Measurements from ENCODE around the gene ZW10.
"Not testable (repeated sequence)": the region's sequence is repeated elsewhere in the genome, so short reads cannot be mapped to it uniquely, and the experiment has no call there.

Gene ZW10

DNA sequence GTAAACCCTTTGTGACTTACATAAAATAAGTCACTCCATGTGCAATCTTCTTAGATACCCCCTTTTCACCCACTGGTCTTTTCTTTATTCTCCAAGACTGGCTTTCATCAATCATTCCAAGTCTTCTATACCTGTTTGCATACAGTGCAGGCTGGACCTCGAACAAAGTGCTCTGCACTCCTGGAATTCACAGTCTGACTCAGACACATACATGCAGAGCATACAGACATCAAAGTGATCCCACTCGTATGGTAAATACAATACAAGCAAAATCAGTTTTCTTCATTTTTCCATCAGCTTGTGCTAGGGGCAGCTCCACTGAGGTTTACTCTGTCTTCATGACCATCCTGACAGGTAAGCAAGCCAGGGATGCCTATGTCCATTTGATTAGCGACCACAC lies 50.6 kb downstream of the ZW10 start:
- Histone ChIP-seq H3K4me2 (ENCODE audit: low read length) (no peak overlapping the region), H3K9me3 (ENCODE audit: insufficient read depth, low read length) (no peaks in the 10 kb centered on the region), H3K27me3 (ENCODE audit: low read depth, low read length) (no peaks in the 10 kb centered on the region), H3K79me2 (ENCODE audit: low read length) (no peaks in the 10 kb centered on the region), H3K4me3 (ENCODE audit: low read length) (no peak overlapping the region), H4K20me1 (ENCODE audit: insufficient read depth, low read length) (no peaks in the 10 kb centered on the region), H3K9ac (ENCODE audit: low read length) (no peak overlapping the region), H3K27ac (ENCODE audit: low read length) (no peak overlapping the region), H3K4me1 (ENCODE audit: low read length) (no peaks in the 10 kb centered on the region), H3K36me3 (replicated peaks; ENCODE audit: low read depth, low read length) (no peaks in the 10 kb centered on the region), H2AFZ (ENCODE audit: low read depth, low read length) (no peak overlapping the region)
- TF ChIP-seq, protein P1, sequence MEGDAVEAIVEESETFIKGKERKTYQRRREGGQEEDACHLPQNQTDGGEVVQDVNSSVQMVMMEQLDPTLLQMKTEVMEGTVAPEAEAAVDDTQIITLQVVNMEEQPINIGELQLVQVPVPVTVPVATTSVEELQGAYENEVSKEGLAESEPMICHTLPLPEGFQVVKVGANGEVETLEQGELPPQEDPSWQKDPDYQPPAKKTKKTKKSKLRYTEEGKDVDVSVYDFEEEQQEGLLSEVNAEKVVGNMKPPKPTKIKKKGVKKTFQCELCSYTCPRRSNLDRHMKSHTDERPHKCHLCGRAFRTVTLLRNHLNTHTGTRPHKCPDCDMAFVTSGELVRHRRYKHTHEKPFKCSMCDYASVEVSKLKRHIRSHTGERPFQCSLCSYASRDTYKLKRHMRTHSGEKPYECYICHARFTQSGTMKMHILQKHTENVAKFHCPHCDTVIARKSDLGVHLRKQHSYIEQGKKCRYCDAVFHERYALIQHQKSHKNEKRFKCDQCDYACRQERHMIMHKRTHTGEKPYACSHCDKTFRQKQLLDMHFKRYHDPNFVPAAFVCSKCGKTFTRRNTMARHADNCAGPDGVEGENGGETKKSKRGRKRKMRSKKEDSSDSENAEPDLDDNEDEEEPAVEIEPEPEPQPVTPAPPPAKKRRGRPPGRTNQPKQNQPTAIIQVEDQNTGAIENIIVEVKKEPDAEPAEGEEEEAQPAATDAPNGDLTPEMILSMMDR (IDR thresholded peaks at IDR 0.05; ENCODE audit: low read depth, low read length) = no peak
- no peak for TF ChIP-seq EZH2phosphoT487 (IDR thresholded peaks at IDR 0.05; ENCODE audit: low read depth)

DNA sequence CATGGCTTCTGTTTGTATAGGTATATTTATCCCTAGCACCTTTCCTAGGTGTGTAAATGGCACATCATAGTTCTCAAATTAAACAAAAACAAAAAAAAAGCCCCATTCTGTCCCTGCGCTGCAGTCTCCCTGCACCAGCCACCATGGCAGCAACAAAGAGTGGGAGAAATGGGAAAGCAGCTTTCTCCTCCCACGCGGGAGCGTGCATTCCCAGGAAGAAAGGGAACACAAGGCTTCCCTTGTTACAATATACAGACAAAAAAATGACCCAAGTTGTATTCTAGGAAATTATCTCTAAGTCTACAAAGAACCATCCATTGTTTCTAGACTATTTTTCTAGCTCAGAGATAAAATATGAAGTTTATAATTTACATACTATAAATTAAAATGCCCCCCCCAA lies 51.3 kb downstream of the ZW10 start:
- Histone ChIP-seq H3K9me3 (ENCODE audit: insufficient read depth, low read length) (no peaks in the 10 kb centered on the region), H3K4me1 (ENCODE audit: low read length) (no peaks in the 10 kb centered on the region)
- TF ChIP-seq EZH2phosphoT487 (IDR thresholded peaks at IDR 0.05; ENCODE audit: low read depth) = no peak
- TF ChIP-seq, protein P1 (IDR thresholded peaks at IDR 0.05; ENCODE audit: low read depth, low read length) = no peak

DNA sequence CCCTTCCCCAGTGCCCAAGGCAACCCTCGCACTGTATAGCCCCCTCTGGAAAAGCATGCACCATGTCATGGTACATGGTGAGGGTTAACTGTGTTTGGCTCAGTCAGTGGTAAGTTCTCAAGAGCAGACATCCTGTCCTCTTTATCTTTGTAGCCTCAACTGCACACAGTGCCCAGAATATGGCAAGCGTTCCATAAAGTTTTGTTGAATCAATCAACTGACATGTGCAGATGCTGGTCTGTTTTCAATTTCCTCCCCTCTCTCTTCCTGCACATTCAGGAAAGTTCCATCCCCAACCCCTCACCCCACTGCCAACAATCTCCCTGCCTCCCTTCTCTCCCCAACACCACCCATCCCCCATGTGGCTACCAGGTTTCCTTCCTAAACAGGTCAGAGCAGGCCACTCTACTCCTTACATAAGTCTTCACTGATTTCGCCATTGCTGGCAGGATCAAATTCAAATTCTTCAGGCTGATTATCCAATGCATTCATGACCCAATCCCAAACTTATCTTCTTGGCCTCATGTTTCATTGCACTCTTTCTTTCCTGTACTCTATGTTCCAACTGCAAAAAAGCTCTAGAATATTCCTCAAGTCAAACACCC lies 51.9 kb downstream of the ZW10 start:
- Histone ChIP-seq H3K9me3 (ENCODE audit: insufficient read depth, low read length) (no peaks in the 10 kb centered on the region), H3K36me3 (replicated peaks; ENCODE audit: low read depth, low read length) (no peaks in the 10 kb centered on the region), H2AFZ (ENCODE audit: low read depth, low read length) (no peak overlapping the region), H3K27me3 (ENCODE audit: low read depth, low read length) (no peaks in the 10 kb centered on the region), H3K27ac (ENCODE audit: low read length) (no peak overlapping the region), H3K9ac (ENCODE audit: low read length) (no peak overlapping the region), H3K4me3 (ENCODE audit: low read length) (no peak overlapping the region), H4K20me1 (ENCODE audit: insufficient read depth, low read length) (no peaks in the 10 kb centered on the region), H3K4me2 (ENCODE audit: low read length) (no peak overlapping the region), H3K4me1 (ENCODE audit: low read length) (no peaks in the 10 kb centered on the region), H3K79me2 (ENCODE audit: low read length) (no peaks in the 10 kb centered on the region)
- TF ChIP-seq EZH2phosphoT487 (IDR thresholded peaks at IDR 0.05; ENCODE audit: low read depth) = no peak
- TF ChIP-seq, protein P1 (IDR thresholded peaks at IDR 0.05; ENCODE audit: low read depth, low read length) = no peak

More for the DNA sequence above, 51.3 kb downstream of the ZW10 start:
- H3K4me3 ChIP-seq (ENCODE audit: low read length) = no peak overlapping the region
- no peak overlapping the region for H2AFZ ChIP-seq (ENCODE audit: low read depth, low read length)
- H3K9ac ChIP-seq (ENCODE audit: low read length) = no peak overlapping the region
- no peaks in the 10 kb centered on the region for H3K27me3 ChIP-seq (ENCODE audit: low read depth, low read length)
- no peaks in the 10 kb centered on the region for H3K79me2 ChIP-seq (ENCODE audit: low read length)
- H3K4me2 ChIP-seq (ENCODE audit: low read length) = no peak overlapping the region
- H4K20me1 ChIP-seq (ENCODE audit: insufficient read depth, low read length) = no peaks in the 10 kb centered on the region
- H3K36me3 ChIP-seq (replicated peaks; ENCODE audit: low read depth, low read length) = no peaks in the 10 kb centered on the region
- no peak overlapping the region for H3K27ac ChIP-seq (ENCODE audit: low read length)

- not testable (repeated sequence) for H3K9me3 ChIP-seq (ENCODE audit: insufficient read depth, low read length); H3K4me2 ChIP-seq (ENCODE audit: low read length); H3K9ac ChIP-seq (ENCODE audit: low read length); H3K4me3 ChIP-seq (ENCODE audit: low read length); H2AFZ ChIP-seq (ENCODE audit: low read depth, low read length); H3K36me3 ChIP-seq (replicated peaks; ENCODE audit: low read depth, low read length); H3K27ac ChIP-seq (ENCODE audit: low read length); H3K79me2 ChIP-seq (ENCODE audit: low read length); H4K20me1 ChIP-seq (ENCODE audit: insufficient read depth, low read length); H3K27me3 ChIP-seq (ENCODE audit: low read depth, low read length); H3K4me1 ChIP-seq (ENCODE audit: low read length)
Observed at GRCh38 chr11:113720478-113720877, 53.0 kb downstream of the ZW10 start.
